Measurements from ENCODE around the gene ARHGEF19. TPM values are rescaled to one million over a fixed set of nuclear protein-coding genes. Genes with fewer than 3 reads are reported as not detected.

ARHGEF19 gene
- total RNA-seq, 1 experiment from 2014 or later, result 21.1 TPM

DNA sequence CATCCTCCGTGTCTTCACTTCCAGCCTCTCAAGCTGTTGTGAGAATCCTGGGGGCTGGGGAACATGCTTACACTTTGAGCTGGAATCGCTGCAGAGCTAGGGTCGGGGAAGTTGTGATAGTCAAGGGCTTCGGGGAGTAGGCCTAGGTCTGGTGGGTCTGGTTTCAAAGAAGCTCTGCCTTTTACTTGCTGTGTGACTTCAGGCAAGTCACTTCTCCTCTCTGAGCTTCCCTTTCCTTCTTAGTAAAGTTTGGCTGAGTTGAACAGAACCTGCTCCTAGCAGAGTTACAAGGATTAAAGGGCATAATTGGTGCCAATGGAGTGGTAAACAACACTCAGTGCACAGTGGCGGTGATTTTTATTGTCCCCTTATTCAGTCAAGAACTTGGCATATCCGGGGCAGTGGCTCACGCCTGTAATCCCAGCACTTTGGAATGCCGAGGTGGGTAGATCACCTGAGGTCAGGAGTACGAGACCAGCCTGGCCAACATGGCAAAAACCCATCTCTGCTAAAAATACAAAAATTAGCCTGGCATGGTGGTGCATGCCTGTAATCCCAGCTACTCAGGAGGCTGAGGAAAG lies 25.7 kb downstream of the ARHGEF19 start:
- Histone ChIP-seq H2AK5ac (ENCODE audit: insufficient read length, low read length) (no peak overlapping the region), H2BK15ac (ENCODE audit: low read depth, low read length) (no peak overlapping the region), H3K23me2 (ENCODE audit: insufficient read length, low read depth, low read length, poor library complexity, severe bottlenecking) (no peaks in the 10 kb centered on the region), H2AFZ (ENCODE audit: low read length) (no peak overlapping the region), H4K5ac (ENCODE audit: insufficient read length, low read depth, low read length) (no peak overlapping the region), H3T11ph (ENCODE audit: low read length) (no peak overlapping the region), H3K14ac (ENCODE audit: insufficient read depth, low read length) (no peak overlapping the region; the same call in 1 of the 2 replicates), H4K20me1 (ENCODE audit: control insufficient read depth, insufficient read depth, insufficient read length) (no peaks in the 10 kb centered on the region), H2BK12ac (ENCODE audit: insufficient read length, low read depth, low read length) (no peak overlapping the region), H2BK5ac (ENCODE audit: insufficient read length, low read length) (no peak overlapping the region), H3K4me1 (ENCODE audit: insufficient read depth, low read length) (no peaks in the 10 kb centered on the region), H2BK120ac (ENCODE audit: low read depth, low read length, poor library complexity, severe bottlenecking) (no peak overlapping the region), H3K23ac (ENCODE audit: insufficient read length, low read depth, low read length) (no peak overlapping the region), H4K8ac (replicated peaks; ENCODE audit: insufficient read length, low read depth, low read length) (no peak overlapping the region), H3K27ac (ENCODE audit: insufficient read length, low read depth, low read length) (no peak overlapping the region), H3K4me2 (ENCODE audit: insufficient read depth, insufficient read length, low read length) (no peak overlapping the region), H4K91ac (ENCODE audit: insufficient read length, low read depth, low read length) (no peak overlapping the region), H3K79me2 (ENCODE audit: insufficient read depth, low read length) (no peaks in the 10 kb centered on the region), H2BK20ac (ENCODE audit: low read depth, low read length, poor library complexity, severe bottlenecking) (no peak overlapping the region), H3K56ac (ENCODE audit: insufficient read length, low read depth, low read length) (no peak overlapping the region), H3K4ac (ENCODE audit: low read depth, low read length) (no peak overlapping the region), H3K9me3 (ENCODE audit: control insufficient read depth, low read depth, low read length) (no peaks in the 10 kb centered on the region), H3K27me3 (ENCODE audit: insufficient read depth, low read length) (no peaks in the 10 kb centered on the region), H3K79me1 (ENCODE audit: insufficient read depth, low read depth, low read length, poor library complexity, severe bottlenecking) (no peaks in the 10 kb centered on the region), H3K18ac (ENCODE audit: insufficient read length, low read depth, low read length) (no peak overlapping the region), H3K9ac (ENCODE audit: extremely low read depth, insufficient read length, low read length) (no peak overlapping the region)
- Mint-ChIP-seq H3K36me3 (ENCODE audit: insufficient read depth in 1 of 3, low read depth in 3 of 3) (no peaks in the 10 kb centered on the region), H3K4me1 (peaks cover 8 to 11% of the 10 kb centered on the region in 2 experiments), H3K4me3 (no peak overlapping the region), H3K27me3 (ENCODE audit: low read depth) (peaks cover 12% of the 10 kb centered on the region), H3K27ac (no peak overlapping the region), H3K9me3 (no peaks in the 10 kb centered on the region)
- TF ChIP-seq, protein P1, sequence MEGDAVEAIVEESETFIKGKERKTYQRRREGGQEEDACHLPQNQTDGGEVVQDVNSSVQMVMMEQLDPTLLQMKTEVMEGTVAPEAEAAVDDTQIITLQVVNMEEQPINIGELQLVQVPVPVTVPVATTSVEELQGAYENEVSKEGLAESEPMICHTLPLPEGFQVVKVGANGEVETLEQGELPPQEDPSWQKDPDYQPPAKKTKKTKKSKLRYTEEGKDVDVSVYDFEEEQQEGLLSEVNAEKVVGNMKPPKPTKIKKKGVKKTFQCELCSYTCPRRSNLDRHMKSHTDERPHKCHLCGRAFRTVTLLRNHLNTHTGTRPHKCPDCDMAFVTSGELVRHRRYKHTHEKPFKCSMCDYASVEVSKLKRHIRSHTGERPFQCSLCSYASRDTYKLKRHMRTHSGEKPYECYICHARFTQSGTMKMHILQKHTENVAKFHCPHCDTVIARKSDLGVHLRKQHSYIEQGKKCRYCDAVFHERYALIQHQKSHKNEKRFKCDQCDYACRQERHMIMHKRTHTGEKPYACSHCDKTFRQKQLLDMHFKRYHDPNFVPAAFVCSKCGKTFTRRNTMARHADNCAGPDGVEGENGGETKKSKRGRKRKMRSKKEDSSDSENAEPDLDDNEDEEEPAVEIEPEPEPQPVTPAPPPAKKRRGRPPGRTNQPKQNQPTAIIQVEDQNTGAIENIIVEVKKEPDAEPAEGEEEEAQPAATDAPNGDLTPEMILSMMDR (conservative IDR thresholded peaks at IDR 0.05), result no peak
- no peak for DNase-seq
- WGBS (ENCODE audit: extremely low coverage, insufficient read length, low lambda C conversion rate), result no CpG with 5 or more reads among the region's 9 CpGs
